Muscle of leg (tissue), 9 donors: ENCODE results near the gene KREMEN2. TPM values are rescaled to one million over a fixed set of nuclear protein-coding genes. Genes with fewer than 3 reads are reported as not detected.

Experiments used
- polyA plus RNA-seq, 8 donors: library from polyadenylated mRNA; unstranded; fragments of 120-200 nt; gene quantifications; one replicate each; pipeline versions ENCODE4 v1.2.1 to v1.2.3, GENCODE V29; 2013; ENCODE audit warnings: inconsistent platforms in 1 of 8, low replicate concordance in 1 of 8; ENCODE audit not compliant: insufficient read length in 8 of 8, insufficient read depth in 1 of 8
- total RNA-seq: library from RNA; stranded (reverse); fragments of 120-200 nt; gene quantifications from one replicate; pipeline ENCODE4 v1.2.4, GENCODE V29; 2013

KREMEN2 gene
- total and polyA plus RNA-seq, 9 donors = 3.5 to 22.0 (median 8.7) TPM

Other genes starting within 250 kb of the KREMEN2 start
- 0.75 TPM for gene PRSS27, start 244.1 kb upstream of the KREMEN2 start, total RNA-seq
- gene PRSS27, start 244.1 kb upstream of the KREMEN2 start, polyA plus RNA-seq = 1 to 10 TPM in 7 of 8 donors, under 1 TPM in 1; 0.92 to 1.8 (median 1.6) TPM
- 103 TPM for gene SRRM2, start 211.6 kb upstream of the KREMEN2 start, total RNA-seq
- gene SRRM2, start 211.6 kb upstream of the KREMEN2 start, polyA plus RNA-seq = 100 to 1,000 TPM; 377 to 610 (median 519) TPM
- gene ELOB, start 187.0 kb upstream of the KREMEN2 start, total RNA-seq = 218 TPM
- gene ELOB, start 187.0 kb upstream of the KREMEN2 start, polyA plus RNA-seq = 100 to 1,000 TPM; 162 to 228 (median 189) TPM
- not detected for gene PRSS33, start 176.7 kb upstream of the KREMEN2 start, total RNA-seq
- gene PRSS33, start 176.7 kb upstream of the KREMEN2 start, polyA plus RNA-seq = not detected
- not detected for gene PRSS41, start 165.8 kb upstream of the KREMEN2 start, total RNA-seq
- not detected for gene PRSS41, start 165.8 kb upstream of the KREMEN2 start, polyA plus RNA-seq
- gene PRSS21, start 147.0 kb upstream of the KREMEN2 start, total RNA-seq = not detected
- under 1 TPM in 2 of 8 donors, not detected in 6; 0.20 to 0.30 TPM for gene PRSS21, start 147.0 kb upstream of the KREMEN2 start, polyA plus RNA-seq
- 0.49 TPM for gene ZG16B, start 134.0 kb upstream of the KREMEN2 start, total RNA-seq
- gene ZG16B, start 134.0 kb upstream of the KREMEN2 start, polyA plus RNA-seq = under 1 TPM in 7 of 8 donors, not detected in 1; 0.28 to 0.61 (median 0.38) TPM
- not detected for gene PRSS22, start 106.1 kb upstream of the KREMEN2 start, total RNA-seq
- under 1 TPM in 2 of 8 donors, not detected in 6; 0.94 TPM for gene PRSS22, start 106.1 kb upstream of the KREMEN2 start, polyA plus RNA-seq
- gene FLYWCH2, start 81.1 kb upstream of the KREMEN2 start, total RNA-seq = 22.0 TPM
- gene FLYWCH2, start 81.1 kb upstream of the KREMEN2 start, polyA plus RNA-seq = 10 to 100 TPM; 13.8 to 23.3 (median 21.4) TPM
- 7.8 TPM for gene FLYWCH1, start 52.3 kb upstream of the KREMEN2 start, total RNA-seq
- gene FLYWCH1, start 52.3 kb upstream of the KREMEN2 start, polyA plus RNA-seq = 10 to 100 TPM; 13.9 to 28.5 (median 17.7) TPM
- gene PAQR4, start 5.1 kb downstream of the KREMEN2 start, total RNA-seq = 4.3 TPM
- gene PAQR4, start 5.1 kb downstream of the KREMEN2 start, polyA plus RNA-seq = 10 to 100 TPM in 1 of 8 donors, 1 to 10 TPM in 7; 6.0 to 14.4 (median 9.3) TPM
- gene PKMYT1, start 16.2 kb downstream of the KREMEN2 start, total RNA-seq = 3.6 TPM
- 10 to 100 TPM; 10.4 to 19.4 (median 14.2) TPM for gene PKMYT1, start 16.2 kb downstream of the KREMEN2 start, polyA plus RNA-seq
- gene CLDN9, start 48.6 kb downstream of the KREMEN2 start, total RNA-seq = 0.40 TPM
- 1 to 10 TPM in 5 of 8 donors, under 1 TPM in 3; 0.36 to 3.0 (median 1.5) TPM for gene CLDN9, start 48.6 kb downstream of the KREMEN2 start, polyA plus RNA-seq
- gene CLDN6, start 53.9 kb downstream of the KREMEN2 start, total RNA-seq = 0.09 TPM
- 1 to 10 TPM in 2 of 8 donors, under 1 TPM in 5, not detected in 1; 0.16 to 4.6 (median 0.43) TPM for gene CLDN6, start 53.9 kb downstream of the KREMEN2 start, polyA plus RNA-seq
- 39.8 TPM for gene TNFRSF12A, start 56.1 kb downstream of the KREMEN2 start, total RNA-seq
- gene TNFRSF12A, start 56.1 kb downstream of the KREMEN2 start, polyA plus RNA-seq = 10 to 100 TPM; 26.4 to 65.2 (median 42.8) TPM
- 77.9 TPM for gene HCFC1R1, start 59.7 kb downstream of the KREMEN2 start, total RNA-seq
- 100 to 1,000 TPM in 2 of 8 donors, 10 to 100 TPM in 6; 68.0 to 138 (median 91.4) TPM for gene HCFC1R1, start 59.7 kb downstream of the KREMEN2 start, polyA plus RNA-seq
- gene THOC6, start 59.8 kb downstream of the KREMEN2 start, total RNA-seq = 15.0 TPM
- 10 to 100 TPM; 19.6 to 25.5 (median 22.0) TPM for gene THOC6, start 59.8 kb downstream of the KREMEN2 start, polyA plus RNA-seq
- gene BICDL2, start 72.7 kb downstream of the KREMEN2 start, total RNA-seq = not detected
- gene BICDL2, start 72.7 kb downstream of the KREMEN2 start, polyA plus RNA-seq = under 1 TPM in 5 of 8 donors, not detected in 3; 0.02 to 0.66 (median 0.23) TPM
- 0.58 TPM for gene MMP25, start 82.3 kb downstream of the KREMEN2 start, total RNA-seq
- 1 to 10 TPM; 1.4 to 3.0 (median 1.8) TPM for gene MMP25, start 82.3 kb downstream of the KREMEN2 start, polyA plus RNA-seq
- gene IL32, start 101.4 kb downstream of the KREMEN2 start, total RNA-seq = 50.2 TPM
- 100 to 1,000 TPM in 6 of 8 donors, 10 to 100 TPM in 2; 28.9 to 166 (median 119) TPM for gene IL32, start 101.4 kb downstream of the KREMEN2 start, polyA plus RNA-seq
- gene ZSCAN10, start 135.0 kb downstream of the KREMEN2 start, total RNA-seq = 0.13 TPM
- under 1 TPM in 6 of 8 donors, not detected in 2; 0.12 to 0.44 (median 0.18) TPM for gene ZSCAN10, start 135.0 kb downstream of the KREMEN2 start, polyA plus RNA-seq
- gene ZNF205, start 148.3 kb downstream of the KREMEN2 start, total RNA-seq = 14.1 TPM
- 10 to 100 TPM; 12.0 to 15.4 (median 13.3) TPM for gene ZNF205, start 148.3 kb downstream of the KREMEN2 start, polyA plus RNA-seq
- gene ZNF213, start 170.8 kb downstream of the KREMEN2 start, total RNA-seq = 3.1 TPM
- gene ZNF213, start 170.8 kb downstream of the KREMEN2 start, polyA plus RNA-seq = 10 to 100 TPM in 5 of 8 donors, 1 to 10 TPM in 3; 9.4 to 14.0 (median 11.5) TPM
- not detected for gene OR1F1, start 223.9 kb downstream of the KREMEN2 start, total RNA-seq
- not detected for gene OR1F1, start 223.9 kb downstream of the KREMEN2 start, polyA plus RNA-seq